IMR-90 (cell line): ENCODE measurements around the gene UGT2B7.

Experiments
- BHLHE40 ChIP-seq: fragments of 150-350 bp; IDR thresholded peaks from 2 replicates; pipeline ENCODE4 v1.6.1; 2016; ENCODE audit warnings: mild to moderate bottlenecking, low read depth, low read length
- CEBPB ChIP-seq: IDR thresholded peaks from 2 replicates; pipeline ENCODE4 v1.6.1; 2012; ENCODE audit warnings: low read depth, low read length, improper control_type of control experiment
- CTCF ChIP-seq: conservative IDR thresholded peaks from 2 replicates; pipeline ENCODE4 v1.5.1; 2012; ENCODE audit warnings: mild to moderate bottlenecking, low read depth, low read length, improper control_type of control experiment
- FOS ChIP-seq: fragments of 150-350 bp; IDR thresholded peaks from 2 replicates; pipeline ENCODE4 v1.6.1; 2016; ENCODE audit warnings: low read depth, low read length
- MAFK ChIP-seq: IDR thresholded peaks from 2 replicates; pipeline ENCODE4 v1.6.1; 2012; ENCODE audit warnings: low read depth, low read length, improper control_type of control experiment
- MAZ ChIP-seq: IDR thresholded peaks from 2 replicates; pipeline ENCODE4 v1.6.1; 2012; ENCODE audit warnings: low read depth, mild to moderate bottlenecking, low read length, improper control_type of control experiment, moderate library complexity, borderline replicate concordance
- POLR2A ChIP-seq: IDR thresholded peaks from 2 replicates; pipeline ENCODE4 v1.6.1; 2012; ENCODE audit warnings: mild to moderate bottlenecking, low read depth, low read length
- RAD21 ChIP-seq: IDR thresholded peaks from 2 replicates; pipeline ENCODE4 v1.6.1; 2012; ENCODE audit warnings: low read length, improper control_type of control experiment
- RCOR1 ChIP-seq: IDR thresholded peaks from 2 replicates; pipeline ENCODE4 v1.6.1; 2012; ENCODE audit warnings: mild to moderate bottlenecking, low read length, improper control_type of control experiment; ENCODE audit not compliant: insufficient replicate concordance
- SMC3 ChIP-seq: fragments of 150-350 bp; IDR thresholded peaks from 2 replicates; pipeline ENCODE4 v1.6.1; 2016; ENCODE audit warnings: low read depth, mild to moderate bottlenecking, antibody characterized with exemption, low read length, moderate library complexity
- USF2 ChIP-seq: fragments of 150-350 bp; IDR thresholded peaks from 2 replicates; pipeline ENCODE4 v1.6.1; 2017; ENCODE audit warnings: mild to moderate bottlenecking, antibody characterized with exemption, low read length, low read depth

- TF ChIP-seq POLR2A (no peak), CTCF (no peak), MAZ (no peak), BHLHE40 (no peak), USF2 (no peak), SMC3 (no peak), CEBPB (no peak), MAFK (no peak), FOS (no peak), RCOR1 (no peak), RAD21 (no peak)
These were observed 40.1 kb upstream of the UGT2B7 start for GRCh38 chr4:69056150-69056549.
